CD1c-positive myeloid dendritic cell (primary cell): ENCODE data around the gene RUNX3.

Source experiments
- DNase-seq: peaks from one replicate; pipeline ENCODE4 v3.0.0-alpha.2; 2016; ENCODE audit errors: extremely low spot score

RUNX3 gene

DNA sequence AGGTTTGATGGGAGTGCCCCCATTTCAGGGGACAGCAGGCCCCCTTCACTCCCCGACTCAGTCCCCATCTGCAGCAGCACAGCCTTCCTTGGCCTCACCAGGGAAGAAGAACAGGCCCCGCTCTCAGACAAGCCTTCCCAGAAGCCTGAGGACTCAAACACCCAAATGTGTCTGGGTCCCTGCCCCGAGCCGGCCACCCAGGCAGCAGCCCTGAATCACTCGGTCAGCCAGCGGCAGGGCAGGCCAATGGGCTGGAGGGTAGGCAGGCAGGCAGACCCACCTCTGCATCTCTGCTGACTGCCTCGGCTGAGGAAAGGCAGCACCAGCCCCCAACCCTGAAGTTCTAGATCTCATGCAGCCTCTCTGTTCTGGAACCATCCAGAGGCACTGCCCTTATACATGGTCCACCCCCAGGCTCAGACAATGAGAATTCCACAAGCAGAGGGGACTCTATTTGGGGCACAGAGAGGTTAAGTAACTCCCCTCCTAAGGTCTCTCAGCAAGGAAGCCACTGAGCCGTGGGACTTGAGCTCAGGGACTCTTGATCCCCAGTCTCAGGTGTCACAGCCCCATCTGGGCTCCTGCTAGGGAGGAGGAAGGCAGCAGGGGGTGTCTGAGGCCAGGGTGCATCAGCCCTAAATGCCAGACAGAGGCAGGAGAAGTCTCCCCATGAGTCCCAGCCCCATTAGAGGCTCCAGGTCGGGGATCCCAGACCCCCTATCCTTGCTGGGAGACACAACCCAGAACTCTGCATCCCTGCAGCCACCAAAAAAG, 33.2 kb upstream of the RUNX3 start:
- no peak for DNase-seq

DNA sequence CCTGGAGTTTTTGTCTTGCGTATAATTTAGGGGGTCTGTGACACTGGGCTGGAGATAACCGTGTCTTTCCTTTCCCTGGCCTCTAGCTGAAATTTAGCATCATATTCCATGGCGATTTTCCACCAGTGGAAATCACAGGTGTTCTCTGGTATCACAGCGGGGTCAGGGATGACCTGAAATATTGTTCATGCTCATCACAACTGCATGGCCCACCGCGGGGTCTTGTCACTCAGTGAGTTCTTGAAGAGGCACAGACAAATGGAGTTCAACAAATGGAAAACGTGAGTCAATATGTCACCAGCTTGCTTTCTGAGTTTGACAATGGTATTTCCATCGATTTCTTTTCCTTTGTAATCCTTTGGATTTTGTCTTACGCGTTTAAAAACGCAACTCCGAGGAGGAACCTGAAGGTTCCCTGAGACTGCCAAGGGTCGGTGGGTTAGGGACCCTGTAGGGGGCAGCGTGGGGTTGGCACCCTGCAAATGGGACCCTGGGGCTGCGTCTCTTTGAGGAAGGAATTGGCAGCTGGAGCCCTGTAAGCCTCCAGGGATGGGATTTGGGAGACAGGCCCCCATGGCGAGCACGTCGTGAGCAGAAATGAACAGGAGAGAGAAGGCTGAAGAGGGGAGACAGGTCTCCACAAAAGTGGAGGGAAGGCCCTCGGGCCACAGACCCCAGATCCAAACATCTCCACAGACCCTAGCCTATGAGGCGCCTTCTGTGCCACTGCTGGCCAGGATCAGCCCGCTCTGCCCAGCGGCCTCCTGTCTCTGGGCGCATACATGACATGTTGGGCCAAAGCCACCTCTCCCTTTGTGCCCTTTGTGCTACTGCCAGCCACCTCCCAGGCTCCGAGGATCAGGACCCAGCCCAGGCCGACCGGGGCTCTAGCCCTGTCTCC, 32.1 kb upstream of the RUNX3 start:
- DNase-seq: no peak

GRCh38 chr1:24961334-24961733, 31.3 kb upstream of the RUNX3 start:
- no peak for DNase-seq

GRCh38 chr1:24960071-24960801, 30.2 kb upstream of the RUNX3 start:
- DNase-seq: no peak

GRCh38 chr1:24959623-24959975, 29.5 kb upstream of the RUNX3 start:
- no peak for DNase-seq

DNA sequence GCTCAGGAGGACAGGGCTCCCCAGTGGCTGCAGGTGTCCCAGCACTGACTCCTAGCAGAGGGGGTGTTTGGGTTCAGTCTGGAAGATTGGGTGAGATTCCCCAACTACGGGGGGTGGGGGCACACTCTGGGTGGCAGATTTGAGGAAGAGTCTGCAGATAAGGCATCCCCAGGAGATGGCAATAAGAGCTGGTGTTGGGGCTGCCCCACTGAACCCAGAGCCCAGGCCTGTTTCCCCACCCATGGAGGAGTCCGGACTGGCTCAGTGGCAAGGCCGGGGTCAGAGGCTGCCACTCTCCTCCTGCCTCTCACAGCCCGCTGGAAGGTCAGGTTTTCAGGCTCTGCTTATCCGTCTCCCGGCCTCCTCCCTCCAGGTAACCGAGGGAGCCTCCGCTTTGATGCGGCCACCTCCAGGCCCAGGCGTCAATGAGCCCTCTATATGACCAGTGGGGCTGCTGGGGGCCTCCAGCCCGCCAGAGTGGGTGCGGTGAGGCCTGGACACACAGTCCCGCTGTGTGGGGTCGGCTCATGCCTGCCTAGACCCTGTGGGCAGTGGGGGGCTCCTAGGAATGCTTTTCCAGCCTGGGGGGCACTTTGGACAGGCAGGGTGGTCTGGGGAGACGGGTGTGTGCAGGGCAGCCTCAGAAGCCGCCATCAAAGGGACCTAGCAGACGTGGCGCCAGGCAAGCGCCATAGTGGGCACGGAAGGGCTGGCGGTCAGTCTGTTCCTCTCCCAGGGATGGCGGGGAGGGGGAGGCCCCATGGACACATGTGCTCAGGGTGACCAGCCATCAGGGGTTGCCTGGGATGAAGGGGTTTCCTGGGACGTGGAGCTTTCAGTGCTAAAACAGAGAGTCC, 28.9 kb upstream of the RUNX3 start:
- DNase-seq: no peak

DNA sequence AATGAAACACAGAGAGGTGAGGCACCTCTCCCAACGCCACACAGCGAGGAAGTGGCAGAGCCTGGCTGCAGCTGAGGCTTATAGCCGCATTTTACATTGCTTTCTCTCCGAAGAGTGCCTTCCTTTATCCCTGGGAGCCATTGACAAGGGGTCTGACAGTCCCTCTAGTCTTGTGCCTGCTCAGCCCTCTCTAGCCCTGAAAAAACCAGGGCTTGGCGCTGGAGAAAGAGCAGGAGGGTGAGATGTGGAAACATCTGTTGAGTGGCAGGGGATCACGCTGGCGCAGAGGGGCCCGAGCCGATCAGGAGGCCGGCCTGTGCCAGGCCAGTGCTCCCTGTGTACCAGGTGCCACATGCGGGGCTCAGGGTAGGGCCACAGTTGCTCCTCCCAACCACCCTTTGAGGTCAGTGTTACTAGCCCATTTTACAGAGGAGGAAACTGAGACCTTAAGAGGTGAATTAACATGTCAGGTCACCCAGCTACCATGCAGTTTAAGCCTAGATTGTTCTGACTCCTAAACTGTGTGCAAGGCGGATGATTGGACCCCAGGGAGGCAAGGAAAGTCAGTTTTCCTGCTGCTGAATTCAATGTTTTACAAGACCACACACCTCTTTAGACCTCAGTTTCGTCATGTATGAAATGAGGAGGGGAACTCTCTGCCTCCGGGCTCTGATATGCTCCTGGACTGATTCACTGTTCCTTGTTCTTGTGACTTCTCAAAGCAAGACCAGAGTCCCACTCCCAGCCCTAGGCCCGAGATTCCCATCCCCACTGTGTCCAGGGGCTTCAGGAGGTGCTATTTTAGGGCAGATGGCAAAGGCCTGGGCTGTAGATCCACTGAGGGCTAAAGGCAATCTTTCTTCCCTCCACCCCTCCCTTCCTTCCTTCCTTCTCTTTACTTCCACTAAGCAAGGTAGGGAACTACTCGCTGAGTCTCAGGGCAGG, 28.0 kb upstream of the RUNX3 start:
- no peak for DNase-seq

- peak; percentile 90 for DNase-seq
These were observed 27.1 kb upstream of the RUNX3 start for GRCh38 chr1:24957016-24957807.

- no peak for DNase-seq
These were observed 25.8 kb upstream of the RUNX3 start for GRCh38 chr1:24955779-24956365.

- peak; percentile 60 for DNase-seq
These were observed 25.1 kb upstream of the RUNX3 start for GRCh38 chr1:24955161-24955560.

GRCh38 chr1:24954631-24955030, 24.6 kb upstream of the RUNX3 start:
- DNase-seq: no peak

GRCh38 chr1:24954022-24954421, 23.9 kb upstream of the RUNX3 start:
- DNase-seq: no peak

GRCh38 chr1:24952413-24952841, 22.4 kb upstream of the RUNX3 start:
- DNase-seq: peak; percentile 39

DNA sequence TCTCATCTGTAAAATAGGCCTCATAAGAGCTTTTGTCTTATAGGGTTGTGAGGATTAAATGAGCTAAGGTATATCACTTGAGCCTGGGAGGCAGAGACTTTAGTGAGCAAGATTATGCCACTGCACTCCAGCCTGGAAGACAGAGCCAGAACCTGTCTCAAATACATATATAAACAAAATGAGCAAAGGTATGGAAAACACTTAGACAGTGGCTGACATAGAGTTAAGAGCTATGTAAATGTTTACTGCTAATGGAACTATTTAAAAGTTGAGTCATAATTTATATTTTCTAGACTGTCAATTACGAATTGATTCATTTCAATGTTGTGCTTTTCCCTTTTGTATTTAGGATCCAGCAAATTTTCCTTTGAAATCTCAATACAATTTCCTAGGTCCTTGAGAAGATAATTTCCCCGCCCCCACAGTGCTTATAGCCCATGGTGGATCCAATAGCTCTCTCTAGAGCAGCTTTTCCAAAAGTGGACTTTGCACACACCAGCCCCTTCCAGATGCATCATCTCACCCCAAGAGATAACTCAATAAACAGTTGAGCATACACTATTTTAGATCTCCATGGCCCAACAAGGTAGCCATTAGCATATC, 21.8 kb upstream of the RUNX3 start:
- DNase-seq: no peak

DNA sequence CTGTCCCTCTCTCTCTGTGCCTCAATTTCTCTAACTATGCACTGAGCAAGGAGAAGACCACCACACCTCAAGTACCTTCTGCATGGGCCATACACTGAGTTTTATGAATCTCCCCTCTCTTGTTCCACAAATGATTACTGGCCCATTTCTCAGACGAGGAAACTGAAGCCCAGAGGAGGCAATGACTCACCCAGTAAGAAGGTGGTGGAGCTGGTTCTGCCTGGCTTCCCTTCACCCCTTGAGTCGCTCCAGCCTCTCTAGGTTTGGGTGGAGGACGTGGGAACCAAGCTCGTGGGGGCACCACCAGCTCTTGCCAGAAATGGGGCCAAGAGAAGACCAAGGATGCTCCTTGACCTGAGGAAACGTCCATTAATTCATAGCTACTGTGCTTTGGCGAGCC, 21.3 kb upstream of the RUNX3 start:
- no peak for DNase-seq

GRCh38 chr1:24949331-24949881, 19.3 kb upstream of the RUNX3 start:
- no peak for DNase-seq

DNA sequence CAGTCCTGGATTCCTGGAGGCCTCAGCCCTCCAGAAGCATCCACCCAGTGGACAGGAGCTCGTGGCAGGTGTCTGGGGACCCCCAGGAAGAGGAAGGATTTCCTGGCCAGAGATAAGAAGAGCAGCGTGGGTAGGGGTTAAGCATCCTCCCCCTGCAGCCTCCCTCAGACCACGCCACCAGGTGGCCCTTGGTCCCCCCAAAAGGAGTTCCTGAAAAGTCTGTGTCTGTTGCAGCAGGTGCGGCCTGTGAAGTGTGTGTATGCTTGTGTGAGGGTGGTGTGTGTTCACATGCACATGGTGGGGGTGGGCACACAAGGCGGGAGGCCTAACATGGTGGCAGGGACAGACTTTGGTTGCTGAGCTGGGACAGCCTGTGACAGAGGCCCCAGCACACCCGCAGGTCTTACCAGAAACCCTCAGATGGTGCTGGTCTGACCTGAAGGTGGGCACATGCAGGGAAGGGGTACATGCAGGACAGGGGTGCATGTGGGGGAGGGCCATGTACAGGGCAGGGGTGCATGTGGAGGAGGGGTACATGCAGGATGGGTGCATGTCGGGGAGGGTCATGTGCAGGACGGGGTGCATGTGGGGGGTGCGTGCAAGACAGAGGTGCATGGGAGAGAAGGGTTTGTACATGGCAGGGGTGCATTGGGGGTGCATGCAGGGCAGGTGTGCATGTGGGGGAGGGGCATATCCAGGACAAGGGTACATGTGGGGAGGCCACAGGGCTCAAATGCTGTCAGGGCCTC, 18.2 kb upstream of the RUNX3 start:
- no peak for DNase-seq
